Left cardiac atrium (tissue), 4 donors: ENCODE data around the gene DMD. TPM values are rescaled to one million over a fixed set of nuclear protein-coding genes. Genes with fewer than 3 reads are reported as not detected.

ENCODE experiments used
- ATAC-seq, 2 donors: fragments of 200-7000 bp; cut with Tn5 transposase; one replicate each; pipeline ENCODE4 v1.9.1; 2020; ENCODE audit warnings: mild to moderate bottlenecking in 2 of 2, moderate library complexity in 2 of 2
- DNase-seq: peaks from one replicate; pipeline ENCODE4 v3.0.0-alpha.2; 2020
- intact Hi-C, 2 donors: fragments of 100-400 bp; cut with DNase I; formaldehyde crosslinking; loops; one replicate each; pipeline versions ENCODE4 v1.14.1 to v1.15.1; 2022 to 2023
- total RNA-seq, 2 donors: library from RNA; stranded (reverse); fragmentation: NEBNext Ultra II Directional; extraction: Animal tissue kit (Norgen Biotek cat#: 25700); gene quantifications; one replicate each; pipeline ENCODE4 v1.2.1, GENCODE V29; 2021
- donor health status: DM: no; HTN: yes; CAD: no.
- donor health status: DM: no; HTN: yes; CAD: no; lungs with severe emphysema.
- donor health status: DM: yes; HTN: yes; CAD: no.
- donor health status: Dilated cardiomyopathy.

DMD gene
- total RNA-seq, 2 donors from 2014 or later = 134 to 137 TPM

DNA sequence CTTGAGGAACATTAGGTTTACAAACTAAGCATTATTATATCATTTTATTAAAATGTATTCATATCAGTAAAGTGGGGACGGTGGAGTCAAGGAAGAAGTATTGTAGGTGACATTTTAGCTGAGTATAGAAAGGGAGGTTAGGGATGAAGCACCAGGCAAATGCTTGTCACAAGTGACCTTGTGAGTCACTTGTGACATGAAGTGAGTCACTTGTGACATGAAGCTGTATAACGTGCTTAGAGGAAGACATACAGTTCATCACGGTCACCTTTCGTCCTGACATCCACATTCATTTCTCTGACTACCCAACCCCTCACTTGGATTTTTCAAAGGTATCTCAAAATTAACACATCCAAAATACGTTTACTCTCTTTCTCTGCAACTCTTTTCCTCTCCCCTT is 1034.8 kb downstream of the DMD start:
- ATAC-seq (no peak), DNase-seq (no peak)
- intact Hi-C loops = no loop called here

DNA sequence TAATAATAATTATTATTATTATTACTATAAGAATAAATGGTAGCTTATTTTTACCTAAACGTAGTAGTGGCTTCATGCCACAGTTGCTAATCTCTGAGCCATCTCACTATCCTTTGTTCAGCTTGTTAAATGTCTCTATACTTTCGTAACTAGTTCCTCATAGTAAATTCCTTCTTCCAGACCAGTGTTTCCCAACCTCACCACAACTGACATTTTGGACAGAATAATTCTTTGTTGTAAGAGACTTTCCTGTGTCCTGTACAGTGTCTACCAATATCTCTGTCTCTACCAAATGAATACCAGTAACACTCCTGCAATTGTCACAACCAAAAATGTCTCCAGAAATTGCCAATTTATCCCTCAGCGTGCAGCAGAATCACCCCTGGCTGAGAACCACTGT is 1040.9 kb downstream of the DMD start:
- intact Hi-C loops = no loop called here
- no peak for DNase-seq
- no peak for ATAC-seq

DNA sequence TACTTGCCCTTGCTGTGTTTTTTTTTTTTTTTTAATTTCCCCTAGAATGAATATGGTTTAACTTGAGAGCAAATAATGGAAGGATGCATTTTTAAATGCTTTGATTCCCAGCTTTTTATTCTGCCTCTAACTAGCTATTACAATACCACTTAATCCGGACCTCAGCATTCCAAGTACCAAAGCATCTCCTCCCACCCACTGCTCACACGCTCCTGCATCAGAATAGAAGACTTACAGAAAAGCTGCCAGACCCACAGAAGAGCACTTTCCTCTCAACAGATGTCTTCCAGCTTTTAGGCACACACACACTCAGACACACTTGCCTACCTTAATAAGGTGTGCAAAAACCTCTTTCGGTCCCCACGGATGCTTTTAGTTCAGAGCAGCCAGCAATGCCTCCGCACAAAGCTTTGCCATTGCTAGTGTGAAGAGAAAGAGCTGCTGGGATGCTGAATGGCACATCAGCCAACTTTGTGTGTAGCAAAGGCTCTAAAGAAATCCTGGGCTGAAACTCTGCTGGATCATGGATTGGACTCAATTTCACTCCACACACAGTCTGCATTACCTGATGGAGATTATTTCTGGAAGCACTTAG is 1056.2 kb downstream of the DMD start:
- DNase-seq (no peak), ATAC-seq (no peak)
- intact Hi-C loops = no loop called here

DNA sequence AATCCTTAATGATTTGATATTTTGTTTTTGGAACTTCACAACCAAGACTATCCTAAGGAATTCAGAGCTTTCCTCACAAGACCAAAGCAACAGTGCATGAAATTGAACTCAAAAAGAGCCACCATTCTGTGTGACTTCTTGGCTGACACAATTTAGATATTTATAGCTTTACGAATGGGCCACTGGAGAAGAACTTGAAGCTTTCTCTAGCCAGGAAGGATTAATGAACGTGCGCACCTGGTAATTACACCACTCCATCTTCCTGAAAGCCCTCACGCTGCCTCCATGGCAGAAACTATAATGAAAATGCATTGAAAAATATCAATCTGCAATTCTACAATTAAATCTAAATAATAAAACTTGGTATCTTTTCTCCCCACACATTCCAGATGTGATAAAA is 1057.8 kb downstream of the DMD start:
- DNase-seq (no peak), ATAC-seq (no peak)
- intact Hi-C loops = no loop called here

DNA sequence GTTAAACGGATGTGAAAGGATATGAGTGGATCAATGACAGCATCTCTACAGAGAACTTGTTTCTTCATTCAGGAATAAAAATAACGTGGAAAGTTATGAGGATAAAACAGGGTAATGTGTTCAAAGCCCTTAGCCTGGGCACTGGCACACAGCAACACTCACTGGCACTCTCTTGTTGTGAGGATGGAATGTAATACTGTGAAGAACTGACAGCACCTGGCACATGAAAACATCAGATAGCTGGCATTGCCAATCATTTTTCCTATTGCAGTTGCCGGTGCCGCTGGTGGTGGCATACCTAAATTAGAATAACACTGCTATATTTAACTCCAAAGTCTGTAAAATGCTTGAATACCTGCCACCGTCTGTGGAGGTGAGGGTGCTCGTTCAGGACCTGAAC is 1061.2 kb downstream of the DMD start:
- no peak for DNase-seq
- intact Hi-C loops = no loop called here
- no peak for ATAC-seq

DNA sequence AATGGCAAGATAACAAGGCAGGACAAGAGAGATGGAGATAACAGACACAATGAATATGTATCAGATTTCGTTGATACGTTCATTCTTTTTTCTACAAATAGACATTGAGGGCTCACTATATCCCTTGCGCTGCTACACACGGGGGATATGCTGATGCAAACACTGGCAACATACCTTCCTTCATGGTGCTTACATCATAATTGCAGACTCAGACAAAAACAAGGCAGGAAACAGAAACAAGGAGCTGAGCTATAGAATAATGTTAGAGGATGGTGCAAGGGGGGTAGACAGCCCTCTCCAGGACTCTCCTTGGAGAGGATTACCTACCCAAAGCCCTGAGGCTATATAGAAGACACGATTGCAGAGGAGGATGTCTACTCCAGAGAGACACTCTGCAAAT is 1069.5 kb downstream of the DMD start:
- ATAC-seq (no peak), DNase-seq (no peak)
- intact Hi-C loops = no loop called here

DNA sequence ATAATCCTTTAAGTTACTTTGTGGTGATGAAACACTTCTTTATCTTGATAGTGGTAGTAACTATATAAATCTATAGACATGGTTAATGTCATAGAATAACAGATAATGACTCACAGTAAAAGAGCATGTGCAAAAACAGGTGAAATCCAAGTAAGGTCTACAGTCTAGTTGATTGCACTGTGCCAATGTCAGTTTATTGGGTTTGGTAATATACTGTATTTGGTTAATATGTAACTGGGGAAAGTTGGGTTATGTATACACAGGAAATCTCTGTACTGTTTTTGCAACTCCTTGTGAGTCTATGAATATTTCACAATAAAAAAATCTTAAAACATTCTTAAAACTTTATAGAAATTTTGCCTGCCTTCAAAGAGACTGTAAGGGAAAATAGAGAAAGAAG is 1071.9 kb downstream of the DMD start:
- intact Hi-C loops = no loop called here
- ATAC-seq (no peak), DNase-seq (no peak)

DNA sequence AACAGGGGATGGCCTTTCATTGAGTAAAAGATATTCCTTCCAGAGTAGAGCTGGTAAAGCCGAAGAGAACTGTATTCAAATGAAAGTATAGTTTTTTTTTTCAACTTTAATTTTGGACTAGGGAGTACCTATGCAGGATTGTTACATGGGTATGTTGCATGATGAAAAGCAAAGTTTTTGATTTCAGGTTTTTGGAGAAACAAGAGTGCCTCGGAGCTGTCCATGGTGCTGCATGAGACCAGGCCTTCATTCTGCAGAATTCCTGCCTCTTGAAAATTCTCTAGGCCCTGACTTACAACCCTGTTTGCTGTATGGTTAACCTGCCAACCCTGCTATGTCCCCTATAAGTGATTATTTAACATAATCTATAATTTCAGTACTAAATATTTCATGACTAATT is 1073.8 kb downstream of the DMD start:
- DNase-seq = no peak
- no peak for ATAC-seq
- intact Hi-C loops = no loop called here

DNA sequence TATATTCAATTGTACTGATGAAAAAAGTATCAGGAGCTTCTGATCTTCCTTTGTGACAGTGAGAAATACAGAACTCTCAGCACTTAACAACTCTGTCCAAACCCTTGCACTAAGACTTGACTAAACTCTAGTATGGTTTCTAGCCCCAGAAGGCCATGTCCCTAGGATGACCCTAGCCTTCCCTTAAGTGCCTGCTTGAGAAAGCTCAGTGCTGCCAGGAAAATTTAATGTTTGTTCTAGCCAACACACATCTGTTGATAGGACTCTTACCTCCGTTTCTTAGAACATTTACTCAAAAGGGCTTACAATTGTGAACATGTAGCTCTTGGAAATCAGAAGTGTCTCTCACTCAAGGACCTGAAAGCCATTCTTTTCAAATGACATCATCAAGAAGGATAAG is 1084.4 kb downstream of the DMD start:
- intact Hi-C loops = no loop called here
- DNase-seq (no peak), ATAC-seq (no peak)

DNA sequence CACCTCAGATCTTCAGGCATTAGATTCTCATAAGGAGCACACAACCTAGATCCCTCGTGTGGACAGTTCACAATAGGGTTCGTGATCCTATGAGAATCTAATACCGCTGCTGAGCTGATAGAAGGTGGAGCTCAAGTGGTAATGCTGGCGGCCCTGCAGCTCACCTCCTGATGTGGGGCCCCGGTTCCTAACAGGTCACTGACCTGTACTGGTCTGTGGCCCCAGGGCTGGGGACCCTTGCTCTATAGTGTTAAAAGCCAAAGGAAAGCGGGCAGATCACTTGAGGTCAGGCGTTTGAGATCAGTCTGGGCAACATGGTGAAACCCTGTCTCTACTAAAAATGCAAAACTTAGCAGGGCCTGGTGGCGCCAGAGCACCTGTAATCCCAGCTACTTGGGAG is 1092.5 kb downstream of the DMD start:
- no peak for ATAC-seq

DNA sequence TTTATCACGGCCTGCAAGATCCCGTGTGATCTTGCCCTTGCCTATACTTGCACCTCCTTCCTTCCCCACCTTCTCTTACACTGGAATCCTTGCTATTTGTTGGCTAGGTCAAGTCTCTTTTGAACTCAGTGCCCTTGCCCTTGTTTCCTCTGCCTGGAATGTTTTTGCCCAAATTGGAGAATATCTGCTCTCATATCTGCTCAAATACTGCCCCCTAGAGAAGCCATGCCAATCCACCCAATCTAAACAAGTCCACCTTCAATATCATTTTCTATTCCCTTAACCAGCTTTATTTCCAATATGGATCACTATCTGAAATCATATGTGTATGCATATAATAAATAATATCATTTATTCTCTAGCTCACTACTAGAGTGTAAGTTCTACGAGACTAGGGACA is 1095.3 kb downstream of the DMD start:
- DNase-seq (no peak), ATAC-seq (no peak)
- intact Hi-C loops = no loop called here

More for the DNA sequence above, 1092.5 kb downstream of the DMD start:
- intact Hi-C loops = no loop called here
- DNase-seq = no peak

DNA sequence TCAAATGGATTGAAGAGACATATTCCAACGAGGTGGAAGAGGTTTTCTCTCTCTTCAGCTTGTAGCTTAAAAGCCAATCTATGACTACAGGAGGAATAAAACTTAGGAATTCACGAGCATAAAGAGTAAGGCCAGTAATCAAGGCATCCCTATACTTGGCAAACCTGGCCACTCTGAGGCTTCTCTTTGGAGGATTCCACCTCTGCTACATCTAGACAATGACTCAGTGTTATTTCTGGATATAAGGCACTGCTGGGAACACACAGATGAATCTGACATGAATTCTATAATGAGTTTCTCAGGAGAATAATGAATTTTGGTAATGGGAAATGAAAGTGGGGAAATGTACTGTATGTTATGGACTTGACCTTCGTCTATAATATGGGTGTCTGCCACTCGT is 1123.7 kb downstream of the DMD start:
- DNase-seq = no peak
- intact Hi-C loops = no loop called here
- no peak for ATAC-seq

DNA sequence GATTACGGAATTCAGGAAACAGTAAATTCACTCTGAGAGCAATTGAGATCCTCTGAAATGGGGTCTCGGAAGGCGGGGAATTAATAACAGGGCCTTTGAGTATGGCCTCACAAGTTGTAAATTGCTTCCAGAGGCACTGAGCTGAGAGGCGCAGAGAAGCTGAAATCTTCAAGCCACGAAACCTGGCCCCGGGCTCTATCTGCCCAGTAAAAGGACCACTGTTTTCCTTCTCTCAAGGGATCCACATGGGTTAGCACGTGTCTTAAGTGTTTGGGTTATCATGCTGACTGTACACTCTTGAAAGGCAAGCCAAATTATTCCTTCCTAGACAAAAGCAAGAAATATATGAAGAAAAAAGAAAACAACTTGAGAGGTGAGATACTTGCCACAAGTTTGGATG is 1126.6 kb downstream of the DMD start:
- intact Hi-C loops = no loop called here

DNA sequence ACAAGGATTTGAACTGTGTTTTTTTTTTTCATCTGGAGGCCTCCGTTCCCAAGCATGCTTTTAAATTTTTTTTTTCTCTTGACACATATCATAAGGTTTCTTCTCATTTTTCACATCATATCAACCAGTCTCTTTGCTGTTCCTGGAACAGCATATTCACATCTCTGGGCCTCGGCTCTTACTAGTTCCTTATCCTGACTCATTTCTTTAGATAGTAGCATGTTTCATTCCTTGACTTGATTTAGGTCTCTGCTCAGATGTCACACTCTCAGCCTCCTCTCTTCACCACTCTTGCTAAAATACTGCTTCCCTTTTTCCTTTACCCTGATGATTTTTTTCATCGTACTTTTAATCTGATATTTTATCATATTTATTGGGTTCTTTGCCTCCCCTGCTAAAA is 1163.1 kb downstream of the DMD start:
- no peak for ATAC-seq
- no peak for DNase-seq
- intact Hi-C loops = no loop called here

More for the DNA sequence above, 1126.6 kb downstream of the DMD start:
- no peak for DNase-seq
- no peak for ATAC-seq

DNA sequence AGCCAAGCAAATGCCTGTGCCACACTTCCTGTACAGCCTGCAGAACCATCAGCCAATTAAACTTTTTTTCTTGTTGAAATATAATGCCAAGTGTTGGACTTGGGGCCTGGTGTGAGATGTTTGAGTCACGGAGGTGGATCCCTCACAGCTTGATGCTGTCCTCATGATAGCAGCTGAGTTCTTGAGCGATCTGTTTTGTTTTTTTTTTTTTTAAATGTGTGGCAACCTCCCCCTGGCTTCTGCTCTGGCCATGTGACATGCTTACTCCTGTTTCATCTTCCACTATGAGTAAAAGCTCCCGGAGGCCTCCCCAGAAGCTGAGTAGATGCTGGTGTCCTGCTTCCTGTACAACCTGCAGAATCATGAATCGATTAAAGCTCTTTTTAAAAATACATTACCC is 1166.2 kb downstream of the DMD start:
- intact Hi-C loops = no loop called here
- no peak for DNase-seq

DNA sequence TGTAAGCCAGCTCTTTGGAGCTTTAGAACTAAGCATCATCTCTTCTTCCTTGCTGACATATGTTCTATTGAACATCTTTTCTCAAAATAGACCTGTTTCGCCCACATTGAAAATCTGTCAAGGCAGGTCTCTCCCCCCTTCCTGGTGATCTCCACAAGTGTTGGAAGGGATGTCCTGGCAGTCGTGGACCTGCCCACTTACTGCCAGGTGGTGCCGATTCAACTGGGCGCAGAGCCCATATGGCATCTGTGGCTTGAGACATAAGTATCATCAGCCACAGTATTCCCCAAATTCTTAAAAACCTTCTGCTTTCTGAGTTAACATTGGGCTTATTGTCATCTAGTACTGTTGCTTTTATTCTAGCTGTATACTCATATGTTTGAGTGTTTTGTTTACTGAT is 1170.2 kb downstream of the DMD start:
- intact Hi-C loops = no loop called here
- ATAC-seq (no peak), DNase-seq (no peak)

More for the DNA sequence above, 1166.2 kb downstream of the DMD start:
- ATAC-seq = no peak

DNA sequence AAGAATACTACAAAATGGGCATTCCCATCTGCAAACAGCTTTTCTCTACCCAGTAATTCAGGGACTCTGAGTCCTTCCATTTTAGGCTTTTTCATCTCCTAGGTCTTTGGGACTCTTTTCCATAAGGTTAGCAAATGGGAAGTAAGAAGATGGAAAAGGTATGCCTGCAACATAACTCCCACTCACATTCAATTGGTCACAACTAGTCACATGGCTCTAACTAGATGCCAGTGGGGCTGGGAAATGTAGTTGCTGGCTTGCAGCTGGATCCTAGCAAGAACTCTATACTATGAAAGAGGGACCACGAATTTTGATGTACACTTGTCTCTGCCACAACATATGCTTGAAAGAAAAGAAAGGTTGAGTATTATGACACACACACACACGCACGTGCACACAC is 1184.6 kb downstream of the DMD start:
- intact Hi-C loops = no loop called here
- no peak for ATAC-seq
- no peak for DNase-seq

DNA sequence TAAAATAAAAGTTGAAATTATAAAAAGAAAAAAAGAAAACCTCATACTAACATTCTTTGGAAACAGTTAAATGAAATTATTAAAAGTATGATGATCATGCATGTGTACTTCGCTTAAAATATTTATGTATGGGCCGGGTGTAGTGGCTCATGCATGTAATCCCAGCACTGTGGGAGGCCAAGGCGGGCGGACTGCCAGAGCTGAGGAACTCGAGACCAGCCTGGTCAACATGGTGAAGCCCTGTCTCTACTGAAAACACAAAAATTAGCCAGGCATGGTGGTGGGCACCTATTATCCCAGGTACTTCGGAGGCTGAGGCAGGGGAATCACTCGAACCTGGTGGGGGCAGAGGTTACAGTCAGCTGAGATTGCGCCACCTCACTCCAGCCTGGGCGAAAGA is 1187.3 kb downstream of the DMD start:
- intact Hi-C loops = no loop called here
- no peak for ATAC-seq
- DNase-seq = no peak

DNA sequence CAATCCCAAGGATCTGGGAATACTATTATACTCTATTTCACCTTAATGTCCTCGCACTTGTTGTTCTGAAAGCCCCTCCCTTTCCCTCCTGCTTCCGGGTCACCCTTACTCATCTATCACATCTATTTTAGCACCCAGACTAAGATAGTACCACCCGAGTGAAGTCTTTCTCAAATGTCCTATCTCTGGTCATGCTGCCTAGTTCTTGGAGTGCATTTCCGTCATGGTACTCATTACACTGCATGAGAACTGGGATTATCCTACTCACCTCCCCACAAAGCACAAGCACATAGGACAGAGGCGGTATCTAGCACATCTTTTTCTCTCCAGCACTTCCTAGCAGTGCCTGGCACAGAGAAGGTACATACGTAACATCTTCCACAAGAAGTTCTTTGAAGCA is 1195.2 kb downstream of the DMD start:
- intact Hi-C loops = no loop called here
- DNase-seq (no peak), ATAC-seq (no peak)

DNA sequence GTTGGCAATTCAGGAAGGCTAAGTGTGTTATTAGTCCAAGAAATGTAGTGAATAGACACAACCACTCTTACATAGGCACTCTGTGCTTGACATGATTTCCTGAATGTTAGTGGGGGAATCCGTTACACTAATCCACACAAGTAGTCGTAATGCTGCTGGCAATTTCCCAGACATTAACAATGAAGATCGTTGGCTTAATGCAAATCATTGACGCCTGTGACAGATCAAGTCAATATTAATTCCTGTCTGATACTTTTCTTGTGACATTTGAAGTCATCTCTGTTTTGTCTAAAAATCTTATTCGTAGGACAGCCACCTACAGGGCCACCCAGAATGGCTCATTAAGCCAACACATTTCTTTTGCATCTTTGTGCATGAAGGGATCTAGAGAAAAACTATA is 1200.4 kb downstream of the DMD start:
- ATAC-seq = no peak
- no peak for DNase-seq
- intact Hi-C loops = no loop called here

DNA sequence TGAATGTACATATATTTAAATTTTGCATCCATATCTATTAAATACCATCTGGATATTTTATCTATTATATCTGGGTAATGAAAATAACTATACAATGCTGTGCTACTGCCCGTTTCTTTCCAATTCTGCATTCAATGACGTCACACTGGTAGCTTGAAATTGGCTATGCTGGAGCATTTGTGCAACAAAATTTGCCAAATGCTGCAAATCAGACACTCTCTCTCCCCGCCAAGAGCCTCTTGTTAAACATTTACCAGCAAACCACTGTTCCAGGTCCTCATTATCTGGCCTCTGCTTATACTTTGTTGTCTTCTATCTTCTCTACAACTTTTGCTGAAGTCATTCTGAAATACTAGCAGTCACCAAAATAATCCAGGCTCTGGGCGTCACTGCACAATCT is 1201.1 kb downstream of the DMD start:
- DNase-seq = no peak

DNA sequence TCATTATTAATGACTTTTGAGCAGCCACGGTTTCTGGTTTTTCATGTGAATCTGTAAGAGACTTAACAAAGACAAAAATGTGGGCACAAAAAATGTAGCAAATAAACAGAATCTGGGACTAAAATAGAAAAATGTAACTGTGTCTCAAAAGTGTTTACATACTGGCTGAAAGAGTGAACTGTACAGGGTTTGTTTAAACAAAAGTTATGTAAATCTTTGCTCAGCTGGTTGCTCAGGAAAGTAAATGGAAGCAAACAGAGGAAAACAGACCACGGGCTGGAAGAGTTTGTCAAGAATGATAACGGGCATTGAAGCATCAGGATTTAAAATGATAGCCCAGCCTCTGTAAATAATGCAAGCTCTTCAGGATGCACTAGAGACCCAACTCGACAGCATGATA is 1217.7 kb downstream of the DMD start:
- no peak for ATAC-seq
- intact Hi-C loops = no loop called here
- no peak for DNase-seq

More for the DNA sequence above, 1201.1 kb downstream of the DMD start:
- ATAC-seq = no peak
- intact Hi-C loops = no loop called here
